Measurements from ENCODE around the gene SLC6A11.

The SLC6A11 gene

DNA sequence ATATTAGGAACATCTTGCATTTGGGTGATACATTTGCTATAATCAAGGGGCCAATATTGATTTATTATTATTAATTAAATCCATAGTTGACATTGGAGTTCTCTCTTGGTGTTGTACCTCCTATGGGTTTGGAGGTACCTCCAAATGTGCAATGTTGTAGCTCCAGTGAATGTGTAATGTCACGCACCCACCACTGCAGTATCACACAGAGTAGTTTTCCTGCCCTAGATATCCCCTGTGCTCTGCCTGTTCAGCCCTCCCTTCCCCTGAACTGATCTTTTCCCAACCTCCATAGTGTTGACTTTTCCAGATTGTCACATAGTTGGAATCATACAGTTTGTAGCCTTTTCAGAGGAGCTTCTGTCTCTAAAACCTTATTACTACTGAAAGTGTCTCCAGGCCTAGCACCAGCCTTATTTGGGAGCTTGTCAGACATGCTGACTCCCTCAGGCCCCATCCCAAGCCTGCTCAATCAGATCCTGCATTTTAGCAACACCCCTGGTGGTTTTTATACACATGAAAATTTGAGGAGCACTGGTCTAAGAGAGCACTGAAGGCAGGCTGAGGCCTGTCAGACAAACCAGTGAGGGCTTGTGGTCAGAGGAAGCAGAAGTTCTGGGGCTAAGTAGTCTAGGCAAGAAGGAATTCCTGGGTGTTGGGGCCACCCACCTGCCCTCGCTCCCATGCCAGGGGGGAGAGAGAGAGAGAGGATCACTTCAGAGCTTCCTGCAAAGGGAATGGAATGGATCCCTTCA, 73.4 kb downstream of the SLC6A11 start:
- Histone ChIP-seq H3K4me1 (ENCODE audit: control insufficient read depth, insufficient read depth, low read length) (no peaks in the 10 kb centered on the region), H3K4me3 (ENCODE audit: low read depth, low read length) (no peak overlapping the region), H3K36me3 (ENCODE audit: control insufficient read depth, insufficient read depth, low read length) (no peaks in the 10 kb centered on the region), H3K9me3 (ENCODE audit: control insufficient read depth, insufficient read depth, low read depth, low read length) (peaks cover 14% of the 10 kb centered on the region), H3K27ac (ENCODE audit: low read depth, low read length) (no peak overlapping the region), H3K9ac (ENCODE audit: low read length) (no peak overlapping the region), H3K27me3 (ENCODE audit: control insufficient read depth, insufficient read depth, low read length) (peaks cover 21% of the 10 kb centered on the region)

DNA sequence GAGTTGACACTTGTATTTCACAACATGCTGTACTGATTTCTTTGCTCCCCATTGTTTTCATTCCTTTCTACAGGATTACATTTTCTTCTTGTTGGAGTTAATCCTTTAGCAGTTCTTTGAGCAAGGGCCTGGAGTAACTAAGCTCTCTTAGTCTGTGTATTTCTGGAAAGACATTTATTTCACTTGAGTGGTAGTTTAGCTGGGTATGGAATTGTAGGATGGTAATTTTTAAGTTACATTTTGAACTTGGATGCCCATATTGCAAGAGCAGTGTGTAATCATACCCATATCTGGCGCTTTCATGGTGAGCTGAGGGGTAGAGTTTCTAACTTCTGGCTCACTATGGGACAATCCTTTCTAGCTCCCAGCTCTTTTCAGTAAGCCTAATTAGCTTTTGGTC, 74.6 kb downstream of the SLC6A11 start:
- peaks cover 14% of the 10 kb centered on the region for H3K9me3 ChIP-seq (ENCODE audit: control insufficient read depth, insufficient read depth, low read depth, low read length)
- H3K4me3 ChIP-seq (ENCODE audit: low read depth, low read length) = no peak overlapping the region
- H3K27me3 ChIP-seq (ENCODE audit: control insufficient read depth, insufficient read depth, low read length) = peaks cover 18% of the 10 kb centered on the region
- no peak overlapping the region for H3K27ac ChIP-seq (ENCODE audit: low read depth, low read length)
- H3K36me3 ChIP-seq (ENCODE audit: control insufficient read depth, insufficient read depth, low read length) = no peaks in the 10 kb centered on the region
- no peak overlapping the region for H3K9ac ChIP-seq (ENCODE audit: low read length)
- H3K4me1 ChIP-seq (ENCODE audit: control insufficient read depth, insufficient read depth, low read length) = no peaks in the 10 kb centered on the region

GRCh38 chr3:10892622-10893021, 76.6 kb downstream of the SLC6A11 start:
- H3K36me3 ChIP-seq (ENCODE audit: control insufficient read depth, insufficient read depth, low read length) = no peaks in the 10 kb centered on the region
- H3K4me3 ChIP-seq (ENCODE audit: low read depth, low read length) = no peak overlapping the region
- peaks cover 7% of the 10 kb centered on the region; the same call in 1 of the 2 replicates for H3K27me3 ChIP-seq (ENCODE audit: control insufficient read depth, insufficient read depth, low read length)
- H3K9me3 ChIP-seq (ENCODE audit: control insufficient read depth, insufficient read depth, low read depth, low read length) = peaks cover 14% of the 10 kb centered on the region
- H3K4me1 ChIP-seq (ENCODE audit: control insufficient read depth, insufficient read depth, low read length) = no peaks in the 10 kb centered on the region
- H3K9ac ChIP-seq (ENCODE audit: low read length) = no peak overlapping the region
- no peak overlapping the region for H3K27ac ChIP-seq (ENCODE audit: low read depth, low read length)

GRCh38 chr3:10901296-10901945, 85.4 kb downstream of the SLC6A11 start:
- Histone ChIP-seq H3K9ac (ENCODE audit: low read length) (no peak overlapping the region), H3K27ac (ENCODE audit: low read depth, low read length) (no peak overlapping the region), H3K36me3 (ENCODE audit: control insufficient read depth, insufficient read depth, low read length) (no peaks in the 10 kb centered on the region), H3K9me3 (ENCODE audit: control insufficient read depth, insufficient read depth, low read depth, low read length) (peaks cover 23% of the 10 kb centered on the region), H3K4me1 (ENCODE audit: control insufficient read depth, insufficient read depth, low read length) (no peaks in the 10 kb centered on the region), H3K4me3 (ENCODE audit: low read depth, low read length) (no peak overlapping the region), H3K27me3 (ENCODE audit: control insufficient read depth, insufficient read depth, low read length) (no peaks in the 10 kb centered on the region)

DNA sequence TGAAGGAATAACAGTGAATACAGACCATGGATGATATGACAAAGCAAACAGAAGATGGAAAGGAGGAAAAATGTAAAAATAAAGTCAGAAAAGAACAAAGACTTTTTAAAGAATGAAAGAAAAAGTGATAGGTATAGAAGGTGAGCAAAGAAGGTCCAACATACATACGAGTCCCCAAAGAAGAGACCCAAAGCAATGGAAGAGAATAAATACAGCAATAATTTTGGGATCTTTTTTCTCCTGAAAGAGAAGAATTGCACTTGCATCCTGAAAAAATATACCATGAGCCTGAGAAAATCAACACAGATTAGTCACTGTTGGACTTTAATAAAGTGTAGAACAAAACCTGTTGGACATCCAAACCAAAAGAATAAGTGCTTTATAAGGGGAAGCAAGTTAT, 91.2 kb downstream of the SLC6A11 start:
- Histone ChIP-seq H3K4me1 (ENCODE audit: control insufficient read depth, insufficient read depth, low read length) (no peaks in the 10 kb centered on the region), H3K36me3 (ENCODE audit: control insufficient read depth, insufficient read depth, low read length) (no peaks in the 10 kb centered on the region), H3K27me3 (ENCODE audit: control insufficient read depth, insufficient read depth, low read length) (no peaks in the 10 kb centered on the region), H3K4me3 (ENCODE audit: low read depth, low read length) (no peak overlapping the region), H3K27ac (ENCODE audit: low read depth, low read length) (no peak overlapping the region), H3K9ac (ENCODE audit: low read length) (no peak overlapping the region), H3K9me3 (ENCODE audit: control insufficient read depth, insufficient read depth, low read depth, low read length) (peaks cover 36% of the 10 kb centered on the region)

- Histone ChIP-seq H3K36me3 (ENCODE audit: control insufficient read depth, insufficient read depth, low read length) (no peaks in the 10 kb centered on the region), H3K9ac (ENCODE audit: low read length) (no peak overlapping the region), H3K27me3 (ENCODE audit: control insufficient read depth, insufficient read depth, low read length) (peaks cover 3% of the 10 kb centered on the region; the same call in 1 of the 2 replicates), H3K4me1 (ENCODE audit: control insufficient read depth, insufficient read depth, low read length) (no peaks in the 10 kb centered on the region), H3K9me3 (ENCODE audit: control insufficient read depth, insufficient read depth, low read depth, low read length) (peaks cover 32% of the 10 kb centered on the region), H3K27ac (ENCODE audit: low read depth, low read length) (no peak overlapping the region), H3K4me3 (ENCODE audit: low read depth, low read length) (no peak overlapping the region)
These were observed 94.3 kb downstream of the SLC6A11 start for GRCh38 chr3:10910367-10910766.

DNA sequence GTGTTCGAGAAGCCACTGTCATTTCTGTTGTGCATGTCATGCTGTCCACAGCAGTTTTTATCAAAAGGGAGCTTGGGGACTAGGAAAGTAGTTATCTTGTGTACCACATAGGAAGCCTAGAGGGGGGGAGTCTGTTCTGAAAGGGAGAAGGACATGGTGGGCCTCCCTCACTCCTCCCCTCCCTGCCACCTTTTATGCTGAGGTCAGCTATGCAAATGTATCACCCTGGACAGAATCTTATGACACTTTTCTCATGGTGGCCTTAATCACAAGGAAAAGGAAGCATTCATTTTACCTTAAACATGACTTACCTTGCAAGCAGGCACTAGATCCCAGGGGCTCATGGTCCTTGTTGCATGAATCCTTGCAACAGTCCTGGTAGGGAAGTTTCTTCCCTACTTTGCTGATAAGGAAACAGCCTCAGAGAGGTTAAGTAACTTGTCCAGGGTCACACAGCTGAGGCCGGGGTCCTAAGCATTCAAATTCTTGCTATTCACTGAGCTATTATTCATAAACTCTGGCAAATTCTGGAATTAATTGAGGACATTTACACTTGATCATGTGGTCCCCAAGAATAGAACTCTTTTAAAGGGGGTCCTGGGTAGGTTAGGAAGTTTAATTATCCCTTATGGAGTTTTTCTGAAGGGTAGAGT, 95.4 kb downstream of the SLC6A11 start:
- Histone ChIP-seq H3K27ac (ENCODE audit: low read depth, low read length) (no peak overlapping the region), H3K36me3 (ENCODE audit: control insufficient read depth, insufficient read depth, low read length) (no peaks in the 10 kb centered on the region), H3K9ac (ENCODE audit: low read length) (no peak overlapping the region)

GRCh38 chr3:10912786-10913185, 96.8 kb downstream of the SLC6A11 start:
- peaks cover 8% of the 10 kb centered on the region for H3K9me3 ChIP-seq (ENCODE audit: control insufficient read depth, insufficient read depth, low read depth, low read length)
- H3K4me3 ChIP-seq (ENCODE audit: low read depth, low read length) = no peak overlapping the region
- H3K36me3 ChIP-seq (ENCODE audit: control insufficient read depth, insufficient read depth, low read length) = no peaks in the 10 kb centered on the region
- no peak overlapping the region for H3K27ac ChIP-seq (ENCODE audit: low read depth, low read length)
- H3K9ac ChIP-seq (ENCODE audit: low read length) = no peak overlapping the region
- H3K27me3 ChIP-seq (ENCODE audit: control insufficient read depth, insufficient read depth, low read length) = peaks cover 3% of the 10 kb centered on the region; the same call in 1 of the 2 replicates
- H3K4me1 ChIP-seq (ENCODE audit: control insufficient read depth, insufficient read depth, low read length) = no peaks in the 10 kb centered on the region

More for the DNA sequence above, 95.4 kb downstream of the SLC6A11 start:
- Histone ChIP-seq H3K9me3 (ENCODE audit: control insufficient read depth, insufficient read depth, low read depth, low read length) (peaks cover 21% of the 10 kb centered on the region), H3K27me3 (ENCODE audit: control insufficient read depth, insufficient read depth, low read length) (peaks cover 3% of the 10 kb centered on the region; the same call in 1 of the 2 replicates), H3K4me1 (ENCODE audit: control insufficient read depth, insufficient read depth, low read length) (no peaks in the 10 kb centered on the region), H3K4me3 (ENCODE audit: low read depth, low read length) (no peak overlapping the region)

DNA sequence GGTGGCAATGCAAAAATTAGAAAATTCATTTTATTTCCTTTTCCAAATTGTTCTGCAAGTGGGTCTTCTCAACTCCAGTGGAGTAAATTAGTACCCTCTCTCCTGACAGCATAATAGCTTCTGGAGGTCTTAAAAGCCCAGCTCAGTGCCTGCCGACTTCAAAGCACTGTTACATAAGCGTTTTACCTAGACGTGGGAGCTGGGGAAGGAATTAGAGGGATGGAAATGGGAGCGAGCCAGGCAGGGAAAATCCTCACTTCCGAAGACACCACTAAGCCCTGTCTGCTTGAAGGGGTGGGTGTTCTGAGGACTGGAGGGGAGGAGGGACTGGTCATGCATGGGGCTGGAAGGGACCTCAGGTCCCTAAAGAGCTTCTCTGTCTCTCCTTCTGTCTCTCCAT, 99.3 kb downstream of the SLC6A11 start:
- H3K4me1 ChIP-seq (ENCODE audit: control insufficient read depth, insufficient read depth, low read length) = no peaks in the 10 kb centered on the region
- H3K9me3 ChIP-seq (ENCODE audit: control insufficient read depth, insufficient read depth, low read depth, low read length) = no peaks in the 10 kb centered on the region
- no peak overlapping the region for H3K4me3 ChIP-seq (ENCODE audit: low read depth, low read length)
- peaks cover 3% of the 10 kb centered on the region; the same call in 1 of the 2 replicates for H3K27me3 ChIP-seq (ENCODE audit: control insufficient read depth, insufficient read depth, low read length)
- no peak overlapping the region for H3K27ac ChIP-seq (ENCODE audit: low read depth, low read length)
- H3K36me3 ChIP-seq (ENCODE audit: control insufficient read depth, insufficient read depth, low read length) = no peaks in the 10 kb centered on the region
- H3K9ac ChIP-seq (ENCODE audit: low read length) = no peak overlapping the region

- H3K27ac ChIP-seq (ENCODE audit: low read depth, low read length) = no peak overlapping the region
- H3K4me3 ChIP-seq (ENCODE audit: low read depth, low read length) = no peak overlapping the region
- H3K27me3 ChIP-seq (ENCODE audit: control insufficient read depth, insufficient read depth, low read length) = peaks cover 3% of the 10 kb centered on the region; the same call in 1 of the 2 replicates
- no peaks in the 10 kb centered on the region for H3K9me3 ChIP-seq (ENCODE audit: control insufficient read depth, insufficient read depth, low read depth, low read length)
- H3K4me1 ChIP-seq (ENCODE audit: control insufficient read depth, insufficient read depth, low read length) = no peaks in the 10 kb centered on the region
- H3K36me3 ChIP-seq (ENCODE audit: control insufficient read depth, insufficient read depth, low read length) = no peaks in the 10 kb centered on the region
- H3K9ac ChIP-seq (ENCODE audit: low read length) = no peak overlapping the region
These were observed 101.1 kb downstream of the SLC6A11 start for GRCh38 chr3:10917176-10917575.

DNA sequence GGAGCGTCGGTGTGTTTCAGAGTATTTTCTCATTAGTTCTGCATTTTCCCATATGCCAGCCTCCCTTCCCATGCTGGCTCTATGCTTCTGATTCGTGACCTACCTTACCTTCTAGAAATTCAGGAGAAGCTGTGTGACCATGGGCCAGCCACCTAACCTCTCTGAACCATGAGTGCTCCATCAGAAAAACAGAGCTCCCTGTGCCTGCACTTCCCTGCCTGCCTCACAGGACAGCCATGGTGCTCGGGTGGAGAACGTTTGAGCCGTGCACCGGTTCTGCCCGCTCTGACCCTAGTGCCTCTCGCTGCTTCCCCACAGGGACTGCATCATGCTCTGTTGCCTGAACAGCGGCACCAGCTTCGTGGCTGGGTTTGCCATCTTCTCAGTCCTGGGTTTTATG, 102.0 kb downstream of the SLC6A11 start:
- Histone ChIP-seq H3K4me1 (ENCODE audit: control insufficient read depth, insufficient read depth, low read length) (no peaks in the 10 kb centered on the region), H3K27me3 (ENCODE audit: control insufficient read depth, insufficient read depth, low read length) (peaks cover 3% of the 10 kb centered on the region; the same call in 1 of the 2 replicates), H3K9me3 (ENCODE audit: control insufficient read depth, insufficient read depth, low read depth, low read length) (no peaks in the 10 kb centered on the region), H3K9ac (ENCODE audit: low read length) (no peak overlapping the region), H3K36me3 (ENCODE audit: control insufficient read depth, insufficient read depth, low read length) (no peaks in the 10 kb centered on the region), H3K4me3 (ENCODE audit: low read depth, low read length) (no peak overlapping the region), H3K27ac (ENCODE audit: low read depth, low read length) (no peak overlapping the region)
